ENCODE data around the gene LMTK2. TPM values are rescaled to one million over a fixed set of nuclear protein-coding genes. Genes with fewer than 3 reads are reported as not detected.

The LMTK2 gene
- polyA plus RNA-seq, 1 donor from 2014 or later: 11.9 TPM

DNA sequence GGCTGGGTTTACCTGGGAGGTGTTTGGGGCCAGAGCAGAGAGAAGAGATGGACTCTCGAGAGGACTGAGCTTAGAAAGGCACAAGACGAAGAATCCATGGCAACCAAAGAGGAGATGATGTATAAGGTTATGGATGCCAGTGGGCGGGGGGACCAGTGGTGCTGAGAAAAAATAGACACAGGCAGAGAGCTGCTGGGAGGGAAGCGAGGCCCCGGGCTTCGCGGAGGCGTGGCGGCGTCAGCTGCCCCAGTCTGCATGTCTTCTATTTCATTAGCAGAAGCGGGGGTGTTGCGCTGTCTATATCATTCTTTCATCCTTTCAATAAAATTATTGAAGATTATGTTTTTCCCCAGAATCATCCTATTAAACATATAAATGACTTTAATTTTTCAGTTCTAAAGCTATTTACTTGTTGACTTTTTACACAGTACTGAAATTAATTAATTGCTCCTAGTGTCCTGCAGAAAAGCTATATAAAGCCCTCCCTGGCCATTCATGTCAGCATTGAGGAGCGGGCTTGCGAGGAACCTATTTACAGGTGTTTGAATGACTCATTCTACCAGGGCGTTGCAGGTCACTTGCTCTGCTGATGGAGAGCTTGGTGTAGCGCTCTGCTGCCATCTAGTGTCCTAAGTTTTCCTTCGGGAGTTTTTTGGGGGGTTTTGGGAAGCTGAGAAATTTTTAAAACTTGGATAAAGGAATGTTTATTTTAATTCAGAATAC lies 61.7 kb downstream of the LMTK2 start:
- Histone ChIP-seq H2AFZ (ENCODE audit: low read depth, low read length) (no peak overlapping the region), H3K36me3 (ENCODE audit: insufficient read depth, low read length) (no peaks in the 10 kb centered on the region), H3K9me2 (ENCODE audit: insufficient read depth, low read length) (no peaks in the 10 kb centered on the region), H3K4me3 (ENCODE audit: low read length) (no peak overlapping the region), H4K20me1 (ENCODE audit: insufficient read depth) (no peaks in the 10 kb centered on the region), H3K9ac (ENCODE audit: low read length) (no peak overlapping the region), H3K27me3 (ENCODE audit: insufficient read depth, low read depth, low read length) (no peaks in the 10 kb centered on the region), H3K27ac (ENCODE audit: low read length) (no peak overlapping the region), H3K9me3 (ENCODE audit: low read length) (no peaks in the 10 kb centered on the region), H3K4me2 (ENCODE audit: low read length) (no peak overlapping the region), H3K79me2 (replicated peaks; ENCODE audit: insufficient read depth, low read length) (peaks cover 5% of the 10 kb centered on the region), H3F3A (ENCODE audit: insufficient read depth, low read length, poor library complexity, severe bottlenecking) (no peaks in the 10 kb centered on the region)
- TF ChIP-seq, protein P1, sequence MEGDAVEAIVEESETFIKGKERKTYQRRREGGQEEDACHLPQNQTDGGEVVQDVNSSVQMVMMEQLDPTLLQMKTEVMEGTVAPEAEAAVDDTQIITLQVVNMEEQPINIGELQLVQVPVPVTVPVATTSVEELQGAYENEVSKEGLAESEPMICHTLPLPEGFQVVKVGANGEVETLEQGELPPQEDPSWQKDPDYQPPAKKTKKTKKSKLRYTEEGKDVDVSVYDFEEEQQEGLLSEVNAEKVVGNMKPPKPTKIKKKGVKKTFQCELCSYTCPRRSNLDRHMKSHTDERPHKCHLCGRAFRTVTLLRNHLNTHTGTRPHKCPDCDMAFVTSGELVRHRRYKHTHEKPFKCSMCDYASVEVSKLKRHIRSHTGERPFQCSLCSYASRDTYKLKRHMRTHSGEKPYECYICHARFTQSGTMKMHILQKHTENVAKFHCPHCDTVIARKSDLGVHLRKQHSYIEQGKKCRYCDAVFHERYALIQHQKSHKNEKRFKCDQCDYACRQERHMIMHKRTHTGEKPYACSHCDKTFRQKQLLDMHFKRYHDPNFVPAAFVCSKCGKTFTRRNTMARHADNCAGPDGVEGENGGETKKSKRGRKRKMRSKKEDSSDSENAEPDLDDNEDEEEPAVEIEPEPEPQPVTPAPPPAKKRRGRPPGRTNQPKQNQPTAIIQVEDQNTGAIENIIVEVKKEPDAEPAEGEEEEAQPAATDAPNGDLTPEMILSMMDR (IDR thresholded peaks at IDR 0.05; ENCODE audit: poor library complexity, severe bottlenecking): peak; percentile 90
- no peak for TF ChIP-seq EZH2 (IDR thresholded peaks at IDR 0.05; ENCODE audit: borderline replicate concordance, insufficient read depth, low read length, poor library complexity, severe bottlenecking)
- peak; percentile 90 for TF ChIP-seq RAD21 (conservative IDR thresholded peaks at IDR 0.05)
- TF ChIP-seq SMC3 (conservative IDR thresholded peaks at IDR 0.05; ENCODE audit: poor library complexity): peak; percentile 84
- TF ChIP-seq, protein P2, sequence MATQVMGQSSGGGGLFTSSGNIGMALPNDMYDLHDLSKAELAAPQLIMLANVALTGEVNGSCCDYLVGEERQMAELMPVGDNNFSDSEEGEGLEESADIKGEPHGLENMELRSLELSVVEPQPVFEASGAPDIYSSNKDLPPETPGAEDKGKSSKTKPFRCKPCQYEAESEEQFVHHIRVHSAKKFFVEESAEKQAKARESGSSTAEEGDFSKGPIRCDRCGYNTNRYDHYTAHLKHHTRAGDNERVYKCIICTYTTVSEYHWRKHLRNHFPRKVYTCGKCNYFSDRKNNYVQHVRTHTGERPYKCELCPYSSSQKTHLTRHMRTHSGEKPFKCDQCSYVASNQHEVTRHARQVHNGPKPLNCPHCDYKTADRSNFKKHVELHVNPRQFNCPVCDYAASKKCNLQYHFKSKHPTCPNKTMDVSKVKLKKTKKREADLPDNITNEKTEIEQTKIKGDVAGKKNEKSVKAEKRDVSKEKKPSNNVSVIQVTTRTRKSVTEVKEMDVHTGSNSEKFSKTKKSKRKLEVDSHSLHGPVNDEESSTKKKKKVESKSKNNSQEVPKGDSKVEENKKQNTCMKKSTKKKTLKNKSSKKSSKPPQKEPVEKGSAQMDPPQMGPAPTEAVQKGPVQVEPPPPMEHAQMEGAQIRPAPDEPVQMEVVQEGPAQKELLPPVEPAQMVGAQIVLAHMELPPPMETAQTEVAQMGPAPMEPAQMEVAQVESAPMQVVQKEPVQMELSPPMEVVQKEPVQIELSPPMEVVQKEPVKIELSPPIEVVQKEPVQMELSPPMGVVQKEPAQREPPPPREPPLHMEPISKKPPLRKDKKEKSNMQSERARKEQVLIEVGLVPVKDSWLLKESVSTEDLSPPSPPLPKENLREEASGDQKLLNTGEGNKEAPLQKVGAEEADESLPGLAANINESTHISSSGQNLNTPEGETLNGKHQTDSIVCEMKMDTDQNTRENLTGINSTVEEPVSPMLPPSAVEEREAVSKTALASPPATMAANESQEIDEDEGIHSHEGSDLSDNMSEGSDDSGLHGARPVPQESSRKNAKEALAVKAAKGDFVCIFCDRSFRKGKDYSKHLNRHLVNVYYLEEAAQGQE (IDR thresholded peaks at IDR 0.05; ENCODE audit: borderline replicate concordance): no peak
- no peak for TF ChIP-seq MXI1 (conservative IDR thresholded peaks at IDR 0.05; ENCODE audit: poor library complexity, severe bottlenecking)

DNA sequence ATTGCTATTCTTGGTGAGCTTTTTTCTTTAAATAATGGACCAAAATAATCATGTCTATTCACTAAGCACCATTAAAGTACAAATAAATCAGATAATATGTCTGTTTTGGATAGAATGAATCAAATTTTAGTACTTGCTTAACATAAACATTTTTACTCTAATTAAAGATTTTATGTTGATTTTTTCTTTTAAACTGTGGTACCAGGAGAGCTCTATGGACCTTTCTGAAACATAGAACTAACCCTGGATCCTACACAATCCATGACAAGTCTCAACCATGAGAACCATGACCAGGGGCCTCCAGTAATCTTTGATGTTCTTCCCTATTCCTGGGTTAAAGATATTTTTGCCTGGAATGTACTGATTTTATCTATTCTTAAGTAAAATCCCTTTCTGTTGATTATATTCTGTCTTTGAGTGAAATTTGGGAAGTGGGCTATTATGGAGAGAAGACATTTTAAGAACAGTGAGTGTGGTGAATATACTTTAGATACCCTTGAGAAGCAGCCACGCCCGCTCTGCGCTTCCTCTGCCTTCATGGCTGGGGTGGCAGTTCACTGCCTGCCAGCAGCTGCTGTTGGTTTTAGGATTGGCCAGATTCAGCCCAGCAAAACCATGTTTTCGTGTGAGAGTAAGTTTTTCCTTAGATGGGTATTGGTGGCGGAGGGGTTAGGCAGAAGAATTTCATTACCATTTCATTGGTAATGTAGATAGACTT lies 62.4 kb downstream of the LMTK2 start:
- H2AFZ ChIP-seq (ENCODE audit: low read depth, low read length): no peak overlapping the region
- no peaks in the 10 kb centered on the region for H3K9me3 ChIP-seq (ENCODE audit: low read length)
- H3K27me3 ChIP-seq (ENCODE audit: insufficient read depth, low read depth, low read length): no peaks in the 10 kb centered on the region
- no peaks in the 10 kb centered on the region for H3K9me2 ChIP-seq (ENCODE audit: insufficient read depth, low read length)
- no peaks in the 10 kb centered on the region for H4K20me1 ChIP-seq (ENCODE audit: insufficient read depth)
- H3K36me3 ChIP-seq (ENCODE audit: insufficient read depth, low read length): no peaks in the 10 kb centered on the region
- H3K4me2 ChIP-seq (ENCODE audit: low read length): no peak overlapping the region
- no peak overlapping the region for H3K27ac ChIP-seq (ENCODE audit: low read length)
- peaks cover 5% of the 10 kb centered on the region for H3K79me2 ChIP-seq (replicated peaks; ENCODE audit: insufficient read depth, low read length)
- H3K9ac ChIP-seq (ENCODE audit: low read length): no peak overlapping the region
- no peak overlapping the region for H3K4me3 ChIP-seq (ENCODE audit: low read length)
- no peaks in the 10 kb centered on the region for H3F3A ChIP-seq (ENCODE audit: insufficient read depth, low read length, poor library complexity, severe bottlenecking)
- no peak for TF ChIP-seq EP300 (conservative IDR thresholded peaks at IDR 0.05; ENCODE audit: poor library complexity, severe bottlenecking)
- no peak for TF ChIP-seq EZH2 (IDR thresholded peaks at IDR 0.05; ENCODE audit: borderline replicate concordance, insufficient read depth, low read length, poor library complexity, severe bottlenecking)
- no peak for TF ChIP-seq MXI1 (conservative IDR thresholded peaks at IDR 0.05; ENCODE audit: poor library complexity, severe bottlenecking)
- no peak for TF ChIP-seq TAF1 (IDR thresholded peaks at IDR 0.05; ENCODE audit: low read depth)
- TF ChIP-seq, protein P2 (IDR thresholded peaks at IDR 0.05; ENCODE audit: borderline replicate concordance): no peak
- no peak for TF ChIP-seq SMC3 (conservative IDR thresholded peaks at IDR 0.05; ENCODE audit: poor library complexity)
- no peak for TF ChIP-seq POLR2AphosphoS5 (IDR thresholded peaks at IDR 0.05)
- TF ChIP-seq RAD21 (conservative IDR thresholded peaks at IDR 0.05): no peak
- TF ChIP-seq, protein P1 (IDR thresholded peaks at IDR 0.05; ENCODE audit: poor library complexity, severe bottlenecking): no peak

Data from neural cell (in vitro differentiated cells).